HFFc6 (cell line): ENCODE data around the gene HIRA. TPM values are rescaled to one million over a fixed set of nuclear protein-coding genes. Genes with fewer than 3 reads are reported as not detected.

Experiments used
- DNase-seq: peaks from one replicate; pipeline ENCODE4 v3.0.0-alpha.2; 2018
- H3K27ac Mint-ChIP-seq: 2 replicates; pipeline ENCODE4 v1.8.0; 2020; ENCODE audit warnings: mild to moderate bottlenecking, mixed read lengths
- H3K27me3 Mint-ChIP-seq: 2 replicates; pipeline ENCODE4 v1.8.0; 2021; ENCODE audit warnings: mild to moderate bottlenecking, moderate library complexity, mixed read lengths; ENCODE audit not compliant: insufficient read depth
- H3K36me3 Mint-ChIP-seq: 2 replicates; pipeline ENCODE4 v1.8.0; 2021; ENCODE audit warnings: low read depth, mixed read lengths
- H3K4me1 Mint-ChIP-seq: 2 replicates; pipeline ENCODE4 v1.8.0; 2020; ENCODE audit warnings: low read depth, mixed read lengths
- H3K4me3 Mint-ChIP-seq: 2 replicates; pipeline ENCODE4 v1.8.0; 2020; ENCODE audit warnings: mild to moderate bottlenecking, moderate library complexity, mixed read lengths
- H3K9me3 Mint-ChIP-seq: 2 replicates; pipeline ENCODE4 v1.8.0; 2020; ENCODE audit warnings: mild to moderate bottlenecking, mixed read lengths
- CTCF ChIP-seq: fragments of 200-600 bp; sonication (generic); IDR thresholded peaks from 2 replicates; pipeline ENCODE4 v1.5.0; 2021; ENCODE audit warnings: antibody characterized with exemption, mild to moderate bottlenecking
- total RNA-seq, 6 experiments: library from RNA; stranded (reverse); fragmentation: NEBNext Ultra II Directional; extraction: Animal tissue kit (Norgen Biotek cat#: 25700); gene quantifications; 2 replicates in 1 of 6; 3 replicates in 5 of 6; pipeline ENCODE4 v1.2.3, GENCODE V29; 2021

The HIRA gene
- total RNA-seq, 6 experiments from 2014 or later = 26.6 to 30.8 (median 27.4) TPM

- H3K9me3 Mint-ChIP-seq = no peaks in the 10 kb centered on the region
- peak overlapping the region; percentile 83 for H3K27ac Mint-ChIP-seq
- TF ChIP-seq CTCF = no peak
- peaks cover 23% of the 10 kb centered on the region; the same call in 1 of the 2 replicates for H3K36me3 Mint-ChIP-seq
- peak overlapping the region; percentile 89 for H3K4me3 Mint-ChIP-seq
- peak; percentile 43 for DNase-seq
- H3K27me3 Mint-ChIP-seq = no peaks in the 10 kb centered on the region
- H3K4me1 Mint-ChIP-seq = peaks cover 53% of the 10 kb centered on the region
Measured at GRCh38 chr22:19429950-19430889, 1.3 kb downstream of the HIRA start.

GRCh38 chr22:19424186-19424500 lies 7.4 kb downstream of the HIRA start:
- Mint-ChIP-seq H3K4me3 (no peak overlapping the region), H3K27me3 (no peaks in the 10 kb centered on the region; the same call in 1 of the 2 replicates), H3K4me1 (peaks cover 57% of the 10 kb centered on the region), H3K36me3 (peaks cover 24% of the 10 kb centered on the region; the same call in 1 of the 2 replicates), H3K9me3 (no peaks in the 10 kb centered on the region), H3K27ac (no peak overlapping the region)
- TF ChIP-seq CTCF = no peak
- DNase-seq = no peak

GRCh38 chr22:19422440-19423301 lies 8.9 kb downstream of the HIRA start:
- Mint-ChIP-seq H3K27me3 (no peaks in the 10 kb centered on the region; the same call in 1 of the 2 replicates), H3K27ac (peak overlapping the region; percentile 48), H3K4me3 (no peak overlapping the region; the same call in 1 of the 2 replicates), H3K4me1 (peaks cover 48% of the 10 kb centered on the region), H3K9me3 (no peaks in the 10 kb centered on the region), H3K36me3 (peaks cover 18% of the 10 kb centered on the region; the same call in 1 of the 2 replicates)
- no peak for TF ChIP-seq CTCF
- peak; percentile 28 for DNase-seq

- Mint-ChIP-seq H3K9me3 (no peaks in the 10 kb centered on the region), H3K36me3 (peaks cover 10% of the 10 kb centered on the region; the same call in 1 of the 2 replicates), H3K27me3 (no peaks in the 10 kb centered on the region; the same call in 1 of the 2 replicates), H3K4me3 (no peak overlapping the region), H3K4me1 (peaks cover 34% of the 10 kb centered on the region), H3K27ac (no peak overlapping the region)
- DNase-seq = no peak
- no peak for TF ChIP-seq CTCF
Measured at GRCh38 chr22:19420321-19420720, 11.2 kb downstream of the HIRA start.

GRCh38 chr22:19419464-19420178 lies 11.9 kb downstream of the HIRA start:
- DNase-seq = no peak
- Mint-ChIP-seq H3K9me3 (no peaks in the 10 kb centered on the region), H3K4me3 (no peak overlapping the region), H3K27ac (no peak overlapping the region), H3K27me3 (no peaks in the 10 kb centered on the region; the same call in 1 of the 2 replicates), H3K4me1 (peaks cover 34% of the 10 kb centered on the region), H3K36me3 (peaks cover 5% of the 10 kb centered on the region; the same call in 1 of the 2 replicates)
- no peak for TF ChIP-seq CTCF
